Effector memory CD8-positive, alpha-beta T cell (primary cell): Measurements from ENCODE around the gene CDH13.

ENCODE experiments used
- ATAC-seq: fragments of 150-1000 bp; cut with Tn5 transposase; replicated peaks from 2 replicates; pipeline ENCODE4 v1.10.0; 2021; ENCODE audit warnings: mild to moderate bottlenecking, moderate library complexity
- DNase-seq, 3 experiments: peaks; one replicate each; pipeline ENCODE4 v3.0.0; 2021
- H3K27ac Mint-ChIP-seq, 2 donors: one replicate each; pipeline ENCODE4 v1.8.0; 2022; ENCODE audit warnings: mild to moderate bottlenecking in 2 of 2, mixed read lengths in 2 of 2, moderate library complexity in 2 of 2
- H3K27me3 Mint-ChIP-seq, 2 donors: one replicate each; pipeline ENCODE4 v1.8.0; 2022; ENCODE audit warnings: mixed read lengths in 2 of 2
- H3K36me3 Mint-ChIP-seq: one replicate; pipeline ENCODE4 v1.8.0; 2022; ENCODE audit warnings: mild to moderate bottlenecking, moderate library complexity, mixed read lengths; ENCODE audit not compliant: insufficient read depth
- H3K4me1 Mint-ChIP-seq, 2 donors: one replicate each; pipeline ENCODE4 v1.8.0; 2022; ENCODE audit warnings: low read depth in 2 of 2, mixed read lengths in 2 of 2
- H3K4me3 Mint-ChIP-seq, 2 donors: one replicate each; pipeline ENCODE4 v1.8.0; 2022; ENCODE audit warnings: mild to moderate bottlenecking in 2 of 2, mixed read lengths in 2 of 2, moderate library complexity in 2 of 2
- H3K9me3 Mint-ChIP-seq, 2 donors: one replicate each; pipeline ENCODE4 v1.8.0; 2022; ENCODE audit warnings: mixed read lengths in 2 of 2

CDH13 gene

DNA sequence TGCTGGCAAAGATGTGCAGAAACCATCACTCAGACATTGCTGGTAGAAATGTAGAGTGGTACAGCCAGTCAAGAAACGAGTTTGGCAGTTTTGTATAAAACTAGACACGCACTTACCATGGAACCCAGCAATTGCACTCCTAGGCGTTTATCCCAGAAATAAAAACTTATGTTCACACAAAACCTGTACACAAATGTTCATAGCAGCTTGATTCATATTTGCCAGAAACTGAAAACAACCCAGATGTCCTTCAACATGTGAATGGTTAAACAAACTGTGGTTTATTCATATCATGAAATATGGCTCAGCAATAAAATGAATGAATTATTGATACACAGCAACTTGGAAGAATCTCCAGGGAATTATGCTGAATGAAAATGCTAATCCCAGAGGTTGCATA lies 570.0 kb downstream of the CDH13 start:
- H3K27ac Mint-ChIP-seq = no peak overlapping the region
- H3K4me3 Mint-ChIP-seq = no peak overlapping the region

DNA sequence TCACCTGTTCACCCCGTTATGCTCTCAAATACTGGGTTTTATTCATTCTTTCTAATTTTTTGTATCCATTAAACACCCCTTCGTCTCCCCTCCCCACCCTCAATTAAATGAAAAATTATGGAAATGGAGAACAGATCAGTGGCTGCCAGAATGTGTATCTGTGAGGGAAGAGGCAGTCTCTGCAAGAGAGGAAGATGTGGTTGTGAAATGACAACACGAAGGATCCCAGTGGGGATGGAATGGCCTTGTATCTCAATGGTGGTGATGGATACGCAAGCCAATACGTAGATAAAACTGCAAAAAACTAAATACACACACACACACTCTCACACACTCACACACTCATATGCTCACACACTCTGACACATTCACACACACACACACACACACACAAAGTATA lies 570.7 kb downstream of the CDH13 start:
- Mint-ChIP-seq H3K9me3 (no peaks in the 10 kb centered on the region), H3K4me1 (no peaks in the 10 kb centered on the region), H3K27me3 (peaks cover 34 to 42% of the 10 kb centered on the region in 2 donors), H3K27ac (no peak overlapping the region), H3K36me3 (no peaks in the 10 kb centered on the region), H3K4me3 (no peak overlapping the region)
- ATAC-seq (no peak), DNase-seq (no peak)

More for the DNA sequence above, 570.0 kb downstream of the CDH13 start:
- H3K27me3 Mint-ChIP-seq = peaks cover 37 to 42% of the 10 kb centered on the region in 2 donors
- H3K36me3 Mint-ChIP-seq = no peaks in the 10 kb centered on the region
- H3K4me1 Mint-ChIP-seq = no peaks in the 10 kb centered on the region
- ATAC-seq (no peak), DNase-seq (no peak)
- no peaks in the 10 kb centered on the region for H3K9me3 Mint-ChIP-seq

DNA sequence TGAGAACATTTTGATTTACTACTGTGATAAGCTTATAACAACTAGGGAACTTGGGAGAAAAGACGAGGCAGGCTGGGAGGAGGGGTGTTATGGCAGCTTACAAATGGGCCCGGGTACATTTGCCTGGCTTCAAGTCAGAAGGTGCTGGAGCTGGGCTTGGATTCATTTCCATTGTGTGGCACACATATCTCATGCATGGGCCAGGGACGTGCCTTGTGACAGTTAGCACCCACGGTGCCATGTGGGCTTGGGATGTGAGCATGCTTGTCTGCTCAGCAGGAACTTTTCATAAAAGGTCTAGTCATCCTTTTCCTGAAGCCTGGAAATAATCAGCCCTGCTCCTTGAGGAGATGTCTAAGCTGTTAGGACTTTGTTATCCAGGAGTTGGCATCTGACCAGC lies 572.2 kb downstream of the CDH13 start:
- H3K9me3 Mint-ChIP-seq = no peaks in the 10 kb centered on the region
- no peak for DNase-seq
- no peaks in the 10 kb centered on the region for H3K36me3 Mint-ChIP-seq
- H3K27ac Mint-ChIP-seq = no peak overlapping the region
- ATAC-seq = no peak
- no peaks in the 10 kb centered on the region for H3K4me1 Mint-ChIP-seq
- H3K4me3 Mint-ChIP-seq = no peak overlapping the region
- H3K27me3 Mint-ChIP-seq = peaks cover 23 to 35% of the 10 kb centered on the region in 2 donors

DNA sequence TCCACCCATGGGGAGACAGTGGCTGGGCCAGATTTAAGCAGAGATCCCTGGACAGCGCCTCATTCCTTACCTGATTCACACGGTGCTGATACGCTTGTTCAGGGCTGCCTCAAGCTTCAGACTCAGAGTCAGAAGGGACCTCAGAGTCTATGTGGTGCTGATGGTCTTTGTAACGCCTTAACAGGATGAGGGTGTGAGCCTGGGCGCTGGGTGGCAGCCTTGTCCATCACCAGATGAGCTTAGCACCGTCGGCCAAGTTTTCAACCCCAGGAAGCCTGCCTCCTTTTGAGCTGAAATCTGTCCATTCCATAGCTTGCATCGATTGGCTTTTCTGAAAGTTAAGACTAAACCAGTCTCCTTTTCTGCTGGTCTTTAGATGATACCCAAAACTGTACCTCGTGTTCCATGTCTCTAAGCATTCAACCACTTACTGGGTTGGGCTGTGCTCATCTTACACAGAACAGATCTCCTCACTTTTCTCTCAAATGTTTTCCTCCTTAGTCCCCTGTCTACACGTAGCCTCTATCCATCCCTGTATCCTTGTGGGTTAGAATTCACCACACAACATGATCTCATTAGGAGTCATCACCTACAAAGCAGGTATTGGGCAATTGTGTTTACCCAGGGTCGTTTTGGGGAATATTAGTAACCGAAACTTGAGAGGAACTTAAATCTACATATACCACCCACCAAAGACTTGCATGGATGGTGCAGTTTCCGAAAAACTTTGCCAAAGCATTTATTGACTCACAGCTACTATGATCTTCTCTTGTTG lies 573.4 kb downstream of the CDH13 start:
- Mint-ChIP-seq H3K9me3 (no peaks in the 10 kb centered on the region), H3K27ac (no peak overlapping the region), H3K4me1 (no peaks in the 10 kb centered on the region), H3K27me3 (peaks cover 25 to 30% of the 10 kb centered on the region in 2 donors), H3K36me3 (no peaks in the 10 kb centered on the region), H3K4me3 (no peak overlapping the region)
- DNase-seq = no peak
- ATAC-seq = no peak

DNA sequence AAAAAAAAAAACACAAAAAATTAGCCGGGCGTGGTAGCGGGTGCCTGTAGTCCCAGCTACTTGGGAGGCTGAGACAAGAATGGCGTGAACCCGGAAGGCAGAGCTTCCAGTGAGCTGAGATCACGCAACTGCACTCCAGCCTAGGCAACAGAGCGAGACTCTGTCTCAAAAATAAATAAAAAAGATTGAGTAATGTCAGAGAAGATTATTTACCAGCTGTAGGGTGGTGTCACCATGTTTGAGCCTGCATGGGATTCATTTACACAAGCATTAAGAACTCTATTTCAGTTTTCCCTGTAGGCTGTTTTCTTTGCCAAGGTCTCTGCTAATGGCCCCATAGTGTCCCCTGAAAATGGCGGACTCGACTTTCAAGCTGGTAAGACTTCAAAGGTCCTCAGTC lies 575.0 kb downstream of the CDH13 start:
- Mint-ChIP-seq H3K4me1 (no peaks in the 10 kb centered on the region), H3K4me3 (no peak overlapping the region), H3K36me3 (no peaks in the 10 kb centered on the region), H3K9me3 (no peaks in the 10 kb centered on the region), H3K27ac (no peak overlapping the region), H3K27me3 (peaks cover 17 to 22% of the 10 kb centered on the region in 2 donors)
- DNase-seq = no peak
- no peak for ATAC-seq

DNA sequence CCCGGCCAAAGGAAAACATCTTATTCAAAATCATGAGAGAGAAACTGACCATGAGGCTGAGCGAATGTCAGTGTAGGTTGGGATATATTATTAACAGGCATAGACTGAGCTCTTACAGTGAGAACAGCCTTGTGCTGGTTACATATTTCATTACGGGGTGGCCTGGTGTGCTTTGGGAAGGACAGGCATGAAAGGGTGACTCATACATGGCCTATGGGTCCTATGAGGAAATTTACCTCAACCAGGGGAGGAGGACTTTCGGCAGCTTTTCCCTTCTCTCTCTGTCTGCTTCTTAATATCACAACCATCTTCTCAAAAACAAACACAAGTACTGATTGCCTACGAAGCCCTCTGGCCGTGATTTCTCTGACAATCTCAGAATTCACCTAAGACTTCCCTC lies 579.1 kb downstream of the CDH13 start:
- Mint-ChIP-seq H3K4me3 (no peak overlapping the region), H3K36me3 (no peaks in the 10 kb centered on the region), H3K4me1 (no peaks in the 10 kb centered on the region), H3K27me3 (peaks cover 20 to 29% of the 10 kb centered on the region in 2 donors), H3K27ac (no peak overlapping the region), H3K9me3 (no peaks in the 10 kb centered on the region)
- DNase-seq = no peak
- no peak for ATAC-seq

DNA sequence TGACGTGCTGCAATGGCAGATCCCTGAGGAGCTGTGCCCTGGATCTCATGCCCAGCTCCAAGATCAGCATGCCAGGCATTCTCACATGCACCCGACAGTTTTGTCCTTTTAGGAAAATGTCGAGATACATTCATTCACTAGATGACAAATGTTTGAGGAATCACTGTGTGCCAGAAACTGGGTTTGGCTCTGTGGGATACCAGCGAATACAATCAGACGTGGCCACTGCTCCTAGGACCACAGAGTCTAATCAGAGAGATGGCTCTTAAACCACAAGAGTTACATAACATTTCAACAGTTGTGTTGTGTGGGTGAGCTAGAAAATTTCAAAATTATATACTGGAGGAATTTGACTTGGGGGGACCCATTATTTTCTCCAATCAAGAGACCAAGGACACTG lies 579.7 kb downstream of the CDH13 start:
- no peak for DNase-seq
- H3K4me1 Mint-ChIP-seq = no peaks in the 10 kb centered on the region
- H3K27me3 Mint-ChIP-seq = peaks cover 16 to 24% of the 10 kb centered on the region in 2 donors
- no peaks in the 10 kb centered on the region for H3K36me3 Mint-ChIP-seq
- H3K9me3 Mint-ChIP-seq = no peaks in the 10 kb centered on the region
- H3K4me3 Mint-ChIP-seq = no peak overlapping the region
- no peak for ATAC-seq
- H3K27ac Mint-ChIP-seq = no peak overlapping the region

DNA sequence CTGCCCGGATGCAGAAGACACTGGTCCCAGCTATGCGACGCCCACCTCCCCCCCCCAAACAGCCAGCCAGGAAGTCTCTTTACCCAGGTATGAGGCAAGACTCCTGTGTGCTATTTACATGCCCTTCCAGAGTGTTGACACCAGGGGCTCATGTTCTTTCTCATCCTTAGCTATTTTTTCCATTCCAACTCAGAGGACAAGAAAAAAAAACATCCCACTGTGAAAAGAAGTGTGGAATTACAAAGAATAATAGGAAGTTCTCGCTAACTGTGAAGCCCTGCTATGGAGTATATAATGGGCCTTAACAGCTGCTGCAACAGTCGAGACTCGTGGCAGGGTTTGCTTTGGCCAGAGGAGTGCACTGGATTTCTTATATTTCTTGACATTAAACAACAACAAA lies 584.9 kb downstream of the CDH13 start:
- no peak overlapping the region for H3K27ac Mint-ChIP-seq
- DNase-seq (no peak), ATAC-seq (no peak)
- no peak overlapping the region for H3K4me3 Mint-ChIP-seq
- peaks cover 5 to 21% of the 10 kb centered on the region in 2 donors for H3K27me3 Mint-ChIP-seq
- H3K36me3 Mint-ChIP-seq = no peaks in the 10 kb centered on the region
- peaks cover 4 to 5% of the 10 kb centered on the region in 2 donors for H3K4me1 Mint-ChIP-seq
- no peaks in the 10 kb centered on the region for H3K9me3 Mint-ChIP-seq

DNA sequence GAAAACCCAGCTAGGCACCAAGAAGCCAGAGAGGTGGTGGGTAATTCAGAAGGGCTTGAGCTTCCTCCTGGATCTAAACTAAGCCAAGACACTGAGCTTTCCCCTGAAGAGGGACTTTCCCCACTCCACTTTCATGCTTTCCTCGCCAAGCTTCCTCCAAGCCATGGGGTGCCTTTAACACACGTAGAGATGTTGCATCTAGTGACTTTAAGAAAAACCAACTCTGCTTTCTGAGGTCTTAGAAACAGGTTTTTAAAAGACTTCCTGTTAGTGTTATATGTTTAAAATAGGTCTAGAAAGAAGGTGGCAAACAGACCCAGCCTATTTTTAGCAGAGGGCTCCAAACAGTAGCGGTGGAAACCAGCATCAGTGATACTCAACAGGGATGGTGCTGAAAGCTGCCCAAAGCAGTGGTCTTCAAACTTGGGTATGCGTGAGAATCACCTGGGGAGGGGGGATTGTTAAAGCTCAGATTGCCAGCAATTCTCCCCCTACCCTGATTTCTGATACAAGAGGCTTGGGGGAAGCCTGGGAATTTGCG lies 585.6 kb downstream of the CDH13 start:
- Mint-ChIP-seq H3K27me3 (peaks cover 5 to 21% of the 10 kb centered on the region in 2 donors), H3K4me3 (no peak overlapping the region), H3K4me1 (peaks cover 4 to 5% of the 10 kb centered on the region in 2 donors), H3K9me3 (no peaks in the 10 kb centered on the region), H3K36me3 (no peaks in the 10 kb centered on the region), H3K27ac (no peak overlapping the region)
- no peak for ATAC-seq
- DNase-seq = no peak

DNA sequence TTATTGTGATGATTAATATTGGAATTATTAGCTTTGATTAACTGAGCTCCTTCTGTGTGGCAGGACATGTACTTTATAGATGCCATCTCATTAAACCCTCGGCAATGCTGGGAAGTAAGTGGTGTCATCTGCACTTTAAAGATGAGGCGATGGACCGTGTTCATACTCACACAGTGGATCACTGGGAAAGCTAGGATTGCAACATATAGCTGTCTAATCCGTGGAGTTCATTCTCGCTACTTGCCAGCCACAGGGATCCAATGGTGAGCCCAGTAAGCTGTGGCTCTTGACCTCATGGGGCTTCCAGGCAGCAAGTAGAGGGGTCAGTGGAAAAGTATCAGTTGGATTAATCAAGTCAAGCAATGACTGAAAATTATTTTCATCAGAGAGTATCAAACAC lies 587.9 kb downstream of the CDH13 start:
- no peak overlapping the region for H3K27ac Mint-ChIP-seq
- H3K4me1 Mint-ChIP-seq = peaks cover 4 to 5% of the 10 kb centered on the region in 2 donors
- no peak for ATAC-seq
- peaks cover under 1 to 20% of the 10 kb centered on the region in 2 donors for H3K27me3 Mint-ChIP-seq
- no peak for DNase-seq
- H3K36me3 Mint-ChIP-seq = no peaks in the 10 kb centered on the region
- H3K9me3 Mint-ChIP-seq = no peaks in the 10 kb centered on the region
- no peak overlapping the region for H3K4me3 Mint-ChIP-seq

DNA sequence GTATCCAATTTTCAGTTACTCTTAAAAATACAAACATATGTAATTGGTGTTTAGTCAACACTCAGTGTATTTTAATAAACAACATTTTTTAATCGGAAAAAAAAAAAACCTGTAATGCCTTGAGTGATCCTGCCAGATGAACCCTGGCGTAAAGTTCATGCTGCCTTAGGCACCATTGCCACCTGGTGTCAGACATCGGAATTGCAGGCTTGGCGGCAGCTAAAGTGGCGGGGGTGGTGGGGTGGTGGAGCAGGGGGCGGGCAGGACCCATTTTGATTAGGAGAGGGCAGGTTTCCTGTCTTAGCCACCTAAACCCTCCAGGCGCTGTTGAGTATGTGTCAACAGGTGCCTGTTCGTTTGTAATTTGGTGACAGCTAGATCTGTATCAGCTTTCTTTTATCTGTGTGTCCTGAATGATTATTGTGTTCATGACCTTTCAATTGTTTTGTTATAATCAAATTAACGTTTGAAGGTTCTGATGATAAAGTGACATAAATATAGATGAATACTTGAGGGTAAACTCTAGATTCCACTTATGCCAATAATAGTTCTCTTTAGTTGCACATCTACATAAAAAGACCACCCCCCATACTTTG lies 588.7 kb downstream of the CDH13 start:
- ATAC-seq (no peak), DNase-seq (peak; percentile 43 to 56 (median 53))
- Mint-ChIP-seq H3K27me3 (peaks cover 0 to 17% of the 10 kb centered on the region in 2 donors), H3K36me3 (no peaks in the 10 kb centered on the region), H3K4me3 (no peak overlapping the region), H3K27ac (no peak overlapping the region), H3K4me1 (peaks cover 4 to 5% of the 10 kb centered on the region in 2 donors), H3K9me3 (no peaks in the 10 kb centered on the region)

DNA sequence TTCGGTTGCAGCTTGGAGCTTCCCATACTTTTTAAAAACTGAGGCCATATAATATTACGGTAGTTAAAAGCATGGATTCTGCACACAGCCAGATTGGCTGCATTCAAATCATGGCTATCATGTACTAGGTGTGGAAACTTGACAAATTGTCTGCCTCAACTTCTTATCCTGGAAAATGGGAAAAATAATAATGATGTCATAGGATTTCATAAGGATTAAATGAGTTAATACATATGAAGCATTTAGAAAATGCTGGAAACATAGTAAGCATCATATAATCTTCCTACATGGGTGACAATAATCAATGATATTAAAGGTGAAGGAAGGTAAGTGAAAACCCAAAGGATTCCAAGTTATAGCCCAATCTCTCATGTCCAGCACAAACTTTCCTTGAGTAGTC lies 592.5 kb downstream of the CDH13 start:
- H3K9me3 Mint-ChIP-seq = no peaks in the 10 kb centered on the region

DNA sequence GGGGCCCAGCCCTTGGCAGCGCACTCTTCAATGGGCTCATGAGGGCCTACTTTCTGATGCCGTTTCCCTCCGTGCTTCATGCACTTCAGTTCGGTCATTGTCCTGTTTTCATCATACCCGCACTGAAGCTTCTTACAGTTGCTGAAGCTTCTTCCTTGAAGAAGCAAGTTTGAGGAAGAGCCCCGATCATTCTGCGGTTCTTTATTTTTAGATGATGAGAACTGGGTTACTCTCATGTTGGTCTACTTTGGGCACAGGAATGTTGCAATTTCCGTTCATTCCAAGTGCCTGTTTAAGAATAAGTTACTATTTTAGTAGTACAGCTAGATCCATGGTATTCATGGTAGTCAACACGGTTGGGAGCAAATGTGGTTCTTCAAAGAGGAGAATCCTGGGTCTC lies 593.3 kb downstream of the CDH13 start:
- no peaks in the 10 kb centered on the region for H3K4me1 Mint-ChIP-seq
- DNase-seq (no peak), ATAC-seq (no peak)
- no peak overlapping the region for H3K4me3 Mint-ChIP-seq
- H3K9me3 Mint-ChIP-seq = no peaks in the 10 kb centered on the region
- H3K36me3 Mint-ChIP-seq = no peaks in the 10 kb centered on the region
- peaks cover under 1 to 46% of the 10 kb centered on the region in 2 donors for H3K27me3 Mint-ChIP-seq
- H3K27ac Mint-ChIP-seq = no peak overlapping the region

More for the DNA sequence above, 592.5 kb downstream of the CDH13 start:
- Mint-ChIP-seq H3K4me3 (no peak overlapping the region), H3K4me1 (no peaks in the 10 kb centered on the region), H3K27me3 (peaks cover 0 to 39% of the 10 kb centered on the region in 2 donors), H3K27ac (no peak overlapping the region), H3K36me3 (no peaks in the 10 kb centered on the region)
- ATAC-seq (no peak), DNase-seq (no peak)

DNA sequence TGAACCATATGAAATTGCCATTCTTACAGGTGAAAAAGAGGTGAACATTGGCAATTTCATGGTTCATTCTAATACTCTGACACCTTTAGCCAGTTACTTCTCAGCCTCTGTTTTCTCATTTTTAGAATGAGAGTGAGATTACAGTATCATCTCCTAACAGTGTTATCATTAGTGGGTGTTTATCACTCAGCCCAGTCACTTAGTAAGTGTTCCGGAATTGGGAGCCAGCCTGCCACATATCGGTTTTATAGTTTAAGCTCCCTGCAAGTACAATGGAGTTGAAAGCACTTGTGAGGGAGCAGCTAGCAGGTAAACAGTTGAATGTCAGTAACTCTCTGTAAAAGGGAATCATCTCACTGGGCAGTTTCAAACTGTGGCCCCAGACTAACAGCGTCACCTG lies 597.9 kb downstream of the CDH13 start:
- peaks cover 16 to 68% of the 10 kb centered on the region in 2 donors for H3K27me3 Mint-ChIP-seq
- no peak overlapping the region for H3K27ac Mint-ChIP-seq
- ATAC-seq = no peak
- no peaks in the 10 kb centered on the region for H3K9me3 Mint-ChIP-seq
- no peaks in the 10 kb centered on the region for H3K36me3 Mint-ChIP-seq
- no peaks in the 10 kb centered on the region for H3K4me1 Mint-ChIP-seq
- no peak overlapping the region for H3K4me3 Mint-ChIP-seq
- DNase-seq = no peak
